WTC11 (cell line): ENCODE measurements around the gene WNT6. TPM values are rescaled to one million over a fixed set of nuclear protein-coding genes. Genes with fewer than 3 reads are reported as not detected.

Source experiments
- ATAC-seq: fragments of 200-7000 bp; cut with Tn5 transposase; 2 replicates; pipeline ENCODE4 v1.10.0; 2021; ENCODE audit warnings: mild to moderate bottlenecking, moderate library complexity
- CTCF ChIA-PET: fragments of 300-600 bp; sonication (Branson Sonifier 250); formaldehyde crosslinking; loops from one replicate; lab custom pipeline; 2021; ENCODE audit warnings: antibody characterized with exemption; lab: Charles Lee
- POLR2A ChIA-PET: fragments of 350-600 bp; sonication (Branson Sonifier 250); formaldehyde crosslinking; loops from one replicate; lab custom pipeline; 2021; ENCODE audit warnings: antibody characterized with exemption; lab: Charles Lee
- DNase-seq: peaks from one replicate; pipeline ENCODE4 v3.0.0; 2021; ENCODE audit warnings: low spot score
- H3K27ac Mint-ChIP-seq: 2 replicates; pipeline ENCODE4 v1.8.0; 2021; ENCODE audit warnings: mixed read lengths
- H3K27me3 Mint-ChIP-seq: 2 replicates; pipeline ENCODE4 v1.8.0; 2021; ENCODE audit warnings: low read depth, mild to moderate bottlenecking, moderate library complexity, mixed read lengths
- H3K36me3 Mint-ChIP-seq: 2 replicates; pipeline ENCODE4 v1.8.0; 2021; ENCODE audit warnings: mixed read lengths
- H3K4me1 Mint-ChIP-seq: 2 replicates; pipeline ENCODE4 v1.8.0; 2022; ENCODE audit warnings: mixed read lengths
- H3K4me3 Mint-ChIP-seq: 2 replicates; pipeline ENCODE4 v1.8.0; 2021; ENCODE audit warnings: mild to moderate bottlenecking, moderate library complexity, mixed read lengths
- H3K9me3 Mint-ChIP-seq: 2 replicates; pipeline ENCODE4 v1.8.0; 2021; ENCODE audit warnings: mixed read lengths
- AFF4 ChIP-seq: sonication (generic); formaldehyde crosslinking; IDR thresholded peaks from 2 replicates; pipeline ENCODE4 v1.8.1; 2023; ENCODE audit warnings: mild to moderate bottlenecking, missing genetic modification reagents, borderline replicate concordance
- ARID4B ChIP-seq: sonication (generic); formaldehyde crosslinking; IDR thresholded peaks from 2 replicates; pipeline ENCODE4 v1.8.0; 2023; ENCODE audit warnings: missing genetic modification reagents, mild to moderate bottlenecking, borderline replicate concordance
- CDX4 ChIP-seq: fragments of 250-450 bp; sonication (Bioruptor Pico); IDR thresholded peaks from 2 replicates; pipeline ENCODE4 v1.9.0; 2021; ENCODE audit warnings: moderate library complexity, mild to moderate bottlenecking, inconsistent platforms, borderline replicate concordance
- CREB1 ChIP-seq: sonication (generic); formaldehyde crosslinking; IDR thresholded peaks from 2 replicates; pipeline ENCODE4 v1.8.0; 2023; ENCODE audit warnings: mild to moderate bottlenecking, missing genetic modification reagents
- FOXK1 ChIP-seq: sonication (generic); formaldehyde crosslinking; IDR thresholded peaks from 2 replicates; pipeline ENCODE4 v1.8.0; 2022; ENCODE audit warnings: mild to moderate bottlenecking, moderate library complexity, missing genetic modification reagents
- FOXP1 ChIP-seq: sonication (generic); formaldehyde crosslinking; IDR thresholded peaks from 2 replicates; pipeline ENCODE4 v1.8.0; 2022; ENCODE audit warnings: missing genetic modification reagents, mild to moderate bottlenecking, moderate library complexity, borderline replicate concordance
- GABPB1 ChIP-seq: sonication (generic); formaldehyde crosslinking; IDR thresholded peaks from 2 replicates; pipeline ENCODE4 v1.8.1; 2023; ENCODE audit warnings: mild to moderate bottlenecking, missing genetic modification reagents
- GRHL2 ChIP-seq: fragments of 250-450 bp; sonication (Bioruptor Pico); IDR thresholded peaks from 2 replicates; pipeline ENCODE4 v1.8.0; 2022; ENCODE audit warnings: mild to moderate bottlenecking, moderate library complexity; ENCODE audit not compliant: insufficient replicate concordance, severe bottlenecking
- HMGXB4 ChIP-seq: sonication (generic); formaldehyde crosslinking; IDR thresholded peaks from 2 replicates; pipeline ENCODE4 v1.8.1; 2023; ENCODE audit warnings: mild to moderate bottlenecking, moderate library complexity, missing genetic modification reagents
- NFATC4 ChIP-seq: fragments of 250-450 bp; sonication (Bioruptor Pico); IDR thresholded peaks from 2 replicates; pipeline ENCODE4 v1.9.0; 2021; ENCODE audit warnings: mild to moderate bottlenecking
- NFYB ChIP-seq: sonication (generic); formaldehyde crosslinking; conservative IDR thresholded peaks from 2 replicates; pipeline ENCODE4 v1.8.0; 2022; ENCODE audit warnings: low read depth, missing genetic modification reagents
- NR2C2 ChIP-seq: sonication (generic); formaldehyde crosslinking; IDR thresholded peaks from 2 replicates; pipeline ENCODE4 v1.8.0; 2022; ENCODE audit warnings: mild to moderate bottlenecking, missing genetic modification reagents
- PREB ChIP-seq: sonication (generic); formaldehyde crosslinking; IDR thresholded peaks from 2 replicates; pipeline ENCODE4 v1.8.1; 2022; ENCODE audit warnings: mild to moderate bottlenecking, missing genetic modification reagents, moderate library complexity, borderline replicate concordance
- RELA ChIP-seq: sonication (generic); formaldehyde crosslinking; IDR thresholded peaks from 2 replicates; pipeline ENCODE4 v1.8.1; 2022; ENCODE audit warnings: missing genetic modification reagents, mild to moderate bottlenecking, borderline replicate concordance
- TCF7 ChIP-seq: sonication (generic); formaldehyde crosslinking; IDR thresholded peaks from 2 replicates; pipeline ENCODE4 v1.8.0; 2022; ENCODE audit warnings: mild to moderate bottlenecking, low read depth, missing genetic modification reagents, moderate library complexity
- TEAD4 ChIP-seq: sonication (generic); formaldehyde crosslinking; IDR thresholded peaks from 2 replicates; pipeline ENCODE4 v1.8.0; 2022; ENCODE audit warnings: mild to moderate bottlenecking, missing genetic modification reagents
- USF2 ChIP-seq: sonication (generic); formaldehyde crosslinking; IDR thresholded peaks from 2 replicates; pipeline ENCODE4 v1.8.1; 2023; ENCODE audit warnings: mild to moderate bottlenecking, missing genetic modification reagents, moderate library complexity
- ZNF121 ChIP-seq: sonication (generic); formaldehyde crosslinking; IDR thresholded peaks from 2 replicates; pipeline ENCODE4 v1.8.0; 2023; ENCODE audit warnings: missing genetic modification reagents
- ZNF219 ChIP-seq: sonication (generic); formaldehyde crosslinking; IDR thresholded peaks from 2 replicates; pipeline ENCODE4 v1.8.0; 2023; ENCODE audit warnings: missing genetic modification reagents, mild to moderate bottlenecking, borderline replicate concordance
- ZSCAN18 ChIP-seq: fragments of 250-450 bp; sonication (Bioruptor Pico); IDR thresholded peaks from 2 replicates; pipeline ENCODE4 v2.1.2; 2022; ENCODE audit warnings: mild to moderate bottlenecking, moderate library complexity
- total RNA-seq: library from RNA; stranded (reverse); gene quantifications from 3 replicates; pipeline ENCODE4 v1.2.3, GENCODE V29; 2021

Gene WNT6
- total RNA-seq, 1 experiment from 2014 or later = not detected

- Mint-ChIP-seq H3K27me3 (peaks cover 96% of the 10 kb centered on the region), H3K4me3 (no peak overlapping the region), H3K27ac (no peak overlapping the region), H3K36me3 (no peaks in the 10 kb centered on the region), H3K9me3 (no peaks in the 10 kb centered on the region), H3K4me1 (peaks cover 8% of the 10 kb centered on the region)
- ATAC-seq = peak; percentile 60
- TF ChIP-seq RELA (CRISPR knock-in tag) (no peak), CREB1 (no peak), CDX4 (no peak), GABPB1 (CRISPR knock-in tag) (no peak), HMGXB4 (CRISPR knock-in tag) (no peak), ZSCAN18 (CRISPR knock-in tag) (no peak), NR2C2 (CRISPR knock-in tag) (no peak)
- CTCF ChIA-PET = interaction anchor here (1.9 to 3.4 kb wide), 2 partner anchors 11 to 32 kb away, joined by 11 to 14 read pairs; no protein-coding TSS in a partner anchor
- POLR2A ChIA-PET = no interaction called here
- DNase-seq = no peak
Measured at GRCh38 chr2:218865999-218866398, 6.4 kb downstream of the WNT6 start.

GRCh38 chr2:218867900-218868299 lies 8.3 kb downstream of the WNT6 start:
- Mint-ChIP-seq H3K27ac (no peak overlapping the region), H3K4me3 (no peak overlapping the region), H3K27me3 (peaks cover 96% of the 10 kb centered on the region), H3K4me1 (peaks cover 14% of the 10 kb centered on the region), H3K36me3 (no peaks in the 10 kb centered on the region), H3K9me3 (no peaks in the 10 kb centered on the region)
- no peak for ATAC-seq
- ChIA-PET CTCF (interaction anchor here (17.9 kb wide), 1 partner anchor 27 kb away, joined by 422 read pairs; no protein-coding TSS in a partner anchor), POLR2A (interaction anchor here (0.6 kb wide), 1 partner anchor 30 kb away, joined by 3 read pairs; no protein-coding TSS in a partner anchor)
- TF ChIP-seq ARID4B (CRISPR knock-in tag) (no peak), ZNF121 (CRISPR knock-in tag) (no peak), GRHL2 (CRISPR knock-in tag) (no peak), TCF7 (CRISPR knock-in tag) (no peak), TEAD4 (CRISPR knock-in tag) (no peak), NFATC4 (CRISPR knock-in tag) (no peak), ZNF219 (CRISPR knock-in tag) (no peak), USF2 (CRISPR knock-in tag) (no peak), FOXP1 (no peak), AFF4 (CRISPR knock-in tag) (no peak), NFYB (CRISPR knock-in tag) (no peak), PREB (no peak), FOXK1 (no peak)
- DNase-seq = no peak
